NCI-H2029 treated with DMSO at 0.1 percent for 48 hours (cell line): ENCODE data around the gene FCGR2B.
"Not testable (repeated sequence)": the region's sequence is repeated elsewhere in the genome, so short reads cannot be mapped to it uniquely, and the experiment has no call there.

Experiments
- DNase-seq: peaks from one replicate; lab custom pipeline; 2025; lab: John Stamatoyannopoulos, UW

Gene FCGR2B

GRCh38 chr1:161706113-161706481 lies 43.2 kb downstream of the FCGR2B start:
- no peak for DNase-seq

- no peak for DNase-seq
Measured at GRCh38 chr1:161706482-161707347, 43.8 kb downstream of the FCGR2B start, which contains the start of gene FCRLA. Gene FCRLA, plus strand, starts transcription at chr1:161707229. Its CDS starts 36 bp downstream, at chr1:161707265.

GRCh38 chr1:161707503-161707902 lies 44.6 kb downstream of the FCGR2B start:
- DNase-seq: no peak

- no peak for DNase-seq
Measured at GRCh38 chr1:161709373-161709772, 46.4 kb downstream of the FCGR2B start.

GRCh38 chr1:161710560-161710959 lies 47.6 kb downstream of the FCGR2B start:
- DNase-seq: no peak

GRCh38 chr1:161718559-161719324 lies 55.8 kb downstream of the FCGR2B start:
- DNase-seq: no peak

GRCh38 chr1:161719325-161719611 lies 56.3 kb downstream of the FCGR2B start:
- DNase-seq: no peak

GRCh38 chr1:161720422-161720821 lies 57.5 kb downstream of the FCGR2B start:
- no peak for DNase-seq

GRCh38 chr1:161720956-161721737 lies 58.2 kb downstream of the FCGR2B start, which contains the start of gene FCRLB:
Gene FCRLB, plus strand, starts transcription at chr1:161721544. Its CDS starts 1,129 bp downstream, at chr1:161722673.
- DNase-seq: no peak

GRCh38 chr1:161721738-161722343 lies 58.9 kb downstream of the FCGR2B start:
- no peak for DNase-seq

GRCh38 chr1:161722406-161722805 lies 59.5 kb downstream of the FCGR2B start:
- no peak for DNase-seq

- no peak for DNase-seq
Measured at GRCh38 chr1:161723459-161724141, 60.7 kb downstream of the FCGR2B start.

- not testable (repeated sequence) for DNase-seq
Measured at GRCh38 chr1:161725258-161725907, 62.4 kb downstream of the FCGR2B start.

- no peak for DNase-seq
Measured at GRCh38 chr1:161725908-161726472, 63.0 kb downstream of the FCGR2B start.

- DNase-seq: no peak
Measured at GRCh38 chr1:161726473-161727255, 63.7 kb downstream of the FCGR2B start.

- no peak for DNase-seq
Measured at GRCh38 chr1:161727256-161727924, 64.4 kb downstream of the FCGR2B start.
